Stimulated activated CD8-positive, alpha-beta memory T cell treated with anti-CD3 and anti-CD28 coated beads, Interleukin-12 subunit alpha, Interleukin-12 subunit beta, amount 100 ng/mL, for 1 hour (primary cell): Measurements from ENCODE around the gene SNHG17.

ENCODE experiments used
- DNase-seq: peaks from one replicate; pipeline ENCODE4 v3.0.0-alpha.2; 2020; ENCODE audit warnings: low read depth

SNHG17 gene

GRCh38 chr20:38373231-38373867 lies 61.8 kb downstream of the SNHG17 start:
- DNase-seq: no peak

GRCh38 chr20:38372806-38373205 lies 62.3 kb downstream of the SNHG17 start:
- DNase-seq: no peak
